KMS-11 (cell line): ENCODE data around the gene TMOD2.
A peak's percentile ranks its signal among the peaks of the same experiment; 100 is the strongest.

Source experiments
- H2AFZ ChIP-seq: fragments of 200-600 bp; sonication (generic); 2 replicates; pipeline ENCODE4 v1.6.1; 2016; ENCODE audit warnings: antibody characterized with exemption, mixed run types, low read depth
- H3K27ac ChIP-seq: fragments of 200-600 bp; sonication (generic); 2 replicates; pipeline ENCODE4 v1.6.1; 2016; ENCODE audit warnings: mild to moderate bottlenecking, mixed run types
- H3K27me3 ChIP-seq: fragments of 200-600 bp; sonication (generic); 2 replicates; pipeline ENCODE4 v1.6.1; 2017; ENCODE audit warnings: mild to moderate bottlenecking, low read depth, mixed run types, moderate library complexity; ENCODE audit not compliant: insufficient read depth
- H3K36me3 ChIP-seq: fragments of 200-600 bp; sonication (generic); 2 replicates; pipeline ENCODE4 v1.6.1; 2017; ENCODE audit warnings: mild to moderate bottlenecking, mixed run types; ENCODE audit not compliant: insufficient read depth
- H3K4me1 ChIP-seq: fragments of 200-600 bp; sonication (generic); 2 replicates; pipeline ENCODE4 v1.6.1; 2016; ENCODE audit warnings: mild to moderate bottlenecking, low read depth, mixed run types; ENCODE audit not compliant: poor library complexity, severe bottlenecking
- H3K4me2 ChIP-seq: fragments of 200-600 bp; sonication (generic); 2 replicates; pipeline ENCODE4 v1.7.0; 2016; ENCODE audit warnings: mild to moderate bottlenecking, mixed run types
- H3K4me3 ChIP-seq: fragments of 200-600 bp; sonication (generic); IDR thresholded peaks from 2 replicates; pipeline ENCODE4 v1.6.1; 2017; ENCODE audit warnings: low read depth, low read length, mixed read lengths; ENCODE audit not compliant: insufficient read depth
- H3K79me2 ChIP-seq: fragments of 200-600 bp; sonication (generic); 2 replicates; pipeline ENCODE4 v1.6.1; 2016; ENCODE audit warnings: low read depth, mixed run types; ENCODE audit not compliant: insufficient read depth
- H3K9ac ChIP-seq: fragments of 200-600 bp; sonication (generic); 2 replicates; pipeline ENCODE4 v1.6.1; 2016; ENCODE audit warnings: mild to moderate bottlenecking, mixed run types
- H4K20me1 ChIP-seq: fragments of 200-600 bp; sonication (generic); 2 replicates; pipeline ENCODE4 v1.6.1; 2016; ENCODE audit warnings: mild to moderate bottlenecking, mixed run types; ENCODE audit not compliant: insufficient read depth
- TF ChIP-seq, protein P1 (sequence below): fragments of 200-600 bp; sonication (generic); conservative IDR thresholded peaks from 2 replicates; pipeline ENCODE4 v1.6.1; 2017; ENCODE audit warnings: low read depth, mild to moderate bottlenecking, antibody characterized with exemption, low read length, moderate library complexity, mixed read lengths

TMOD2 gene

DNA sequence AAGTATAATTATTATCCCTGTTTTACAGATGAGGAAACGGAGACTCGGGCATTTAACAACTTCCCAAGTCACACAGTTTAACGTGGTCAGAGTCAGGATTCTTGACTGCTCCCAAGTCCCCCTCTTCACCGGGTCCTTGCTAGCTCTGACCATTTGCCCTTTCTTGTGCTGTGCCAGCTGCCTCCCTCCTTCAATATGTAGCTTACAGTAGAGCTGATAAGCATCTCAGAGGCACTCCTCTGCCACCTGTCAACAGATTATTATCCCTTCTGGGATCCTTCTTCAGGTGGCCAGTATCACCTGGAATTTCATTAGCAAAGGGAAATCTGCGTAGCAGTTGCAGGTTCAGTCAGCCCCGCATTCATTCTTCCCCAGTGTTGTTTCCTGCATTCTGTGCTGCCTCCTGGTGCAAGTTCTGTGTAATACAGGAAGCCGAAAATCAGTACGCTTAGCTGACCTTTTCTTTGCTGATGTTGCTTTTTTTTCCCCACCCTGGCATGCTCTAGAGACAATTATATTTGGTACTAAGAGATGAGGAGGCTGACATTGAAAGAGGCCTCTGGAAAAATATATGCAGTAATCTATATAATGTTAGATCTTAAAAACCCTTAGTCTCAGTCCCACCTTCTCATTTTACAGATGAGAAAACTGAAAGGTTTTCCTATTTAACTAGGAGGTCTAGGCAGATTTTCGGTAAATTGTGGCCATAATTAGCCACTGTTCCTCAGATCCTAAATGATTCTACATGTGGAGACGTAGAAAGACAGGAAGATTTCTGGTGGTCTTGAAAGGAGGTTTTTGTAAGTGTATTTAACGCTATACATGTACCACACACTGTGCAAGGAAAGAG is 24.8 kb downstream of the TMOD2 start:
- H3K4me1 ChIP-seq, result no peaks in the 10 kb centered on the region
- H3K36me3 ChIP-seq, result no peaks in the 10 kb centered on the region
- no peak overlapping the region for H2AFZ ChIP-seq
- no peaks in the 10 kb centered on the region for H3K27me3 ChIP-seq
- no peaks in the 10 kb centered on the region for H3K79me2 ChIP-seq
- H3K4me3 ChIP-seq, result no peak overlapping the region
- no peak overlapping the region for H3K9ac ChIP-seq
- H3K4me2 ChIP-seq, result no peak overlapping the region
- no peaks in the 10 kb centered on the region for H4K20me1 ChIP-seq
- H3K27ac ChIP-seq, result no peak overlapping the region
- TF ChIP-seq, protein P1, sequence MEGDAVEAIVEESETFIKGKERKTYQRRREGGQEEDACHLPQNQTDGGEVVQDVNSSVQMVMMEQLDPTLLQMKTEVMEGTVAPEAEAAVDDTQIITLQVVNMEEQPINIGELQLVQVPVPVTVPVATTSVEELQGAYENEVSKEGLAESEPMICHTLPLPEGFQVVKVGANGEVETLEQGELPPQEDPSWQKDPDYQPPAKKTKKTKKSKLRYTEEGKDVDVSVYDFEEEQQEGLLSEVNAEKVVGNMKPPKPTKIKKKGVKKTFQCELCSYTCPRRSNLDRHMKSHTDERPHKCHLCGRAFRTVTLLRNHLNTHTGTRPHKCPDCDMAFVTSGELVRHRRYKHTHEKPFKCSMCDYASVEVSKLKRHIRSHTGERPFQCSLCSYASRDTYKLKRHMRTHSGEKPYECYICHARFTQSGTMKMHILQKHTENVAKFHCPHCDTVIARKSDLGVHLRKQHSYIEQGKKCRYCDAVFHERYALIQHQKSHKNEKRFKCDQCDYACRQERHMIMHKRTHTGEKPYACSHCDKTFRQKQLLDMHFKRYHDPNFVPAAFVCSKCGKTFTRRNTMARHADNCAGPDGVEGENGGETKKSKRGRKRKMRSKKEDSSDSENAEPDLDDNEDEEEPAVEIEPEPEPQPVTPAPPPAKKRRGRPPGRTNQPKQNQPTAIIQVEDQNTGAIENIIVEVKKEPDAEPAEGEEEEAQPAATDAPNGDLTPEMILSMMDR, result peak; percentile 80

DNA sequence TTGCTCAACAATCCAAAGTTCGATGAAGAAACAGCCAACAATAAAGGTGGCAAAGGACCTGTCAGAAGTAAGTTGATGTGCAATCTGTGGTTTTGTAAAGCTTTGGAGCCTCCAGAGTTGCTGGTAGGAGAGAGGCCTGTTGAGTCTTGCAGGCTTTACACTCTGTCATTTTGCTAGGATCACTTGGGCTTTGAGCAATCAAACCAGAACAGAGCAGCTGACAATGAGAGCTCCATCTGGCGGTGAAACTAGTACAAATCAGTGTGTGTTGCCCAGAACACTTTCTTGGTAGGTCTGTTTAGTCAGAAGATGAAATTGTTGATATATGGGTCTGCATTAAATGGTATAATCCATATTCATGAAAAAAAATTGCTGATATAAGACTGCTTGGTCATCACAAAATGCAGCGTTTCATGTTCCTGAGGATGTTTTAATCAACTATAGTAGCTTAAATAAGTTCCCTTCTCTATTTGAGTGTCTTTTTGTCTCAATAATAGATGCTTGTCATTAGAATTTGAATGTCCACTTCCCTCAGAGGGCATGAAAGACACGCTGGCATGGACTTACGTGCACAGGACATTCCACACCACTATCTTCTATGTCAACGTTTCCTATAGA is 25.7 kb downstream of the TMOD2 start:
- Histone ChIP-seq H3K4me3 (no peak overlapping the region), H4K20me1 (no peaks in the 10 kb centered on the region), H2AFZ (no peak overlapping the region), H3K4me2 (no peak overlapping the region), H3K27ac (no peak overlapping the region), H3K79me2 (no peaks in the 10 kb centered on the region), H3K36me3 (no peaks in the 10 kb centered on the region), H3K27me3 (no peaks in the 10 kb centered on the region), H3K9ac (no peak overlapping the region), H3K4me1 (no peaks in the 10 kb centered on the region)
- TF ChIP-seq, protein P1, result peak; percentile 78

DNA sequence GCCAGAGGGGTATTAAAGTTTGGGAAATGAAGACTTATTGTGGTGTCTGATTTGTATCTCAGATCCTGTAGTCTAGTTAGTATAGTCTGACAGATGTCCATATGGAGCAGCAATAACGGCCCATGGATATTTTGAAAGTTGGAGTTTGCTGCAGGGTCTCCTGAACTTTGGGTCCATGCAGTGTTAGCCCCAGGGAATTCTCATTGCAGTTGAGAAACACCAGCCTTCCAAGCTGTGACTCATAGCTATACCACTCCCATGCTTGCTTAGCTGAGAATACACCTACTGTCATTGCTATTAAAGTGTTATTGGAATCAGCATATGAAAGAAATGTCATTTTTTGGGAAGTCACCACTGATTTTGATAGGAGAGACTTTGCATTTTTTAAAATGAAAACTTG is 29.2 kb downstream of the TMOD2 start:
- Histone ChIP-seq H3K36me3 (no peaks in the 10 kb centered on the region), H2AFZ (no peak overlapping the region), H3K27me3 (no peaks in the 10 kb centered on the region), H3K4me2 (no peak overlapping the region), H3K4me3 (no peak overlapping the region), H3K79me2 (no peaks in the 10 kb centered on the region), H3K9ac (no peak overlapping the region), H3K27ac (no peak overlapping the region), H3K4me1 (no peaks in the 10 kb centered on the region), H4K20me1 (no peaks in the 10 kb centered on the region)
- TF ChIP-seq, protein P1, result no peak

DNA sequence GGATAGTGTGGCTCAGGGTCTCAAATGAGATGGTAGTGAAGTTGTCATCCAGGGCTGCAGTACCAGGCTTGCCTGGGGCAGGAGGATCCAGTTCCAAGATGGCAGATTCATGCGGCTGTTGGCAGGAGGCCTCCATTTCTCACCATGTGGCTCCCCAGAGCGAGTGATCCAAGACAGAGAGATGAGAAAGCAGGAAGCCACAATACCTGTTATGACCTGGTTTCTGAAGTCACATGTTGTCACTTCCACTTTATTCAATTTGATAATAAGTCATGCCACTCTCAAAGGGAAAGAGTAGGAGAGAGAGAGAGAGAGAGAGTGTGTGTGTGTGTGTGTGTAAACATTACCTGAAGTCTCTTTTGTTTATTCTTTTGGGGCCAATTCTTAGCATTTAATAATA is 30.1 kb downstream of the TMOD2 start:
- Histone ChIP-seq H3K79me2 (no peaks in the 10 kb centered on the region), H3K4me3 (no peak overlapping the region), H2AFZ (no peak overlapping the region), H3K27me3 (no peaks in the 10 kb centered on the region), H3K4me2 (no peak overlapping the region), H3K9ac (no peak overlapping the region), H3K4me1 (no peaks in the 10 kb centered on the region), H3K36me3 (no peaks in the 10 kb centered on the region), H4K20me1 (no peaks in the 10 kb centered on the region), H3K27ac (no peak overlapping the region)
- TF ChIP-seq, protein P1, result no peak
